ENCODE results near the gene IDS. TPM values are rescaled to one million over a fixed set of nuclear protein-coding genes. Genes with fewer than 3 reads are reported as not detected.

IDS gene
- total RNA-seq, 1 experiment from 2014 or later: 13.3 TPM

GRCh38 chrX:149516604-149517003 is 11.5 kb upstream of the IDS start:
- Mint-ChIP-seq H3K27ac (no peak overlapping the region), H3K4me1 (no peaks in the 10 kb centered on the region; the same call in 1 of the 2 replicates), H3K9me3 (no peaks in the 10 kb centered on the region), H3K36me3 (no peaks in the 10 kb centered on the region), H3K4me3 (no peak overlapping the region), H3K27me3 (ENCODE audit: low read depth) (peaks cover 5% of the 10 kb centered on the region; the same call in 1 of the 2 replicates)
- ChIA-PET POLR2A (no interaction called here), CTCF (no interaction called here)
- DNase-seq (ENCODE audit: low spot score) (no peak), ATAC-seq (no peak)
- TF ChIP-seq ERG (CRISPR knock-in tag; IDR thresholded peaks at IDR 0.05) (no peak), E2F4 (CRISPR knock-in tag; IDR thresholded peaks at IDR 0.05; ENCODE audit: borderline replicate concordance, low read depth) (no peak), CREB1 (CRISPR knock-in tag; IDR thresholded peaks at IDR 0.05) (no peak), AR (CRISPR knock-in tag; IDR thresholded peaks at IDR 0.05) (no peak), STAT6 (CRISPR knock-in tag; conservative IDR thresholded peaks at IDR 0.05; ENCODE audit: low read depth) (no peak), ESRRA (CRISPR knock-in tag; IDR thresholded peaks at IDR 0.05; ENCODE audit: borderline replicate concordance) (no peak), CTCF (IDR thresholded peaks at IDR 0.05) (no peak), USF2 (CRISPR knock-in tag; IDR thresholded peaks at IDR 0.05) (no peak)

GRCh38 chrX:149515954-149516602 is 11.0 kb upstream of the IDS start:
- POLR2A ChIA-PET: no interaction called here
- Mint-ChIP-seq H3K27ac (no peak overlapping the region), H3K9me3 (no peaks in the 10 kb centered on the region), H3K4me3 (no peak overlapping the region), H3K27me3 (ENCODE audit: low read depth) (peaks cover 5% of the 10 kb centered on the region; the same call in 1 of the 2 replicates), H3K36me3 (no peaks in the 10 kb centered on the region), H3K4me1 (no peaks in the 10 kb centered on the region; the same call in 1 of the 2 replicates)
- CTCF ChIA-PET: no interaction called here
- DNase-seq (ENCODE audit: low spot score) (no peak), ATAC-seq (no peak)
- no peak for TF ChIP-seq RELA (CRISPR knock-in tag; IDR thresholded peaks at IDR 0.05; ENCODE audit: borderline replicate concordance)
- TF ChIP-seq TCF7 (CRISPR knock-in tag; IDR thresholded peaks at IDR 0.05; ENCODE audit: low read depth): no peak
- no peak for TF ChIP-seq E2F1 (CRISPR knock-in tag; IDR thresholded peaks at IDR 0.05)
- no peak for TF ChIP-seq JAZF1 (CRISPR knock-in tag; IDR thresholded peaks at IDR 0.05)
- TF ChIP-seq PREB (CRISPR knock-in tag; IDR thresholded peaks at IDR 0.05; ENCODE audit: borderline replicate concordance): no peak
- no peak for TF ChIP-seq ESRRA (CRISPR knock-in tag; IDR thresholded peaks at IDR 0.05; ENCODE audit: borderline replicate concordance)
- no peak for TF ChIP-seq ZSCAN18 (CRISPR knock-in tag; IDR thresholded peaks at IDR 0.05)
- no peak for TF ChIP-seq GTF2I (CRISPR knock-in tag; conservative IDR thresholded peaks at IDR 0.05)
- no peak for TF ChIP-seq ZNF232 (CRISPR knock-in tag; IDR thresholded peaks at IDR 0.05)
- TF ChIP-seq RORB (CRISPR knock-in tag; IDR thresholded peaks at IDR 0.05): no peak
- TF ChIP-seq ZNF416 (CRISPR knock-in tag; IDR thresholded peaks at IDR 0.05): no peak
- TF ChIP-seq ZNF138 (CRISPR knock-in tag; conservative IDR thresholded peaks at IDR 0.05): no peak
